GM23338 (cell line): ENCODE measurements around the gene EPAS1.

Source experiments
- STAT1 ChIP-seq: IDR thresholded peaks from one replicate; pipeline ENCODE4 v1.6.1; 2016; ENCODE audit warnings: antibody characterized with exemption; ENCODE audit not compliant: unreplicated experiment
- TF ChIP-seq, protein P1 (sequence below): IDR thresholded peaks from one replicate; pipeline ENCODE4 v1.6.1; 2018; ENCODE audit warnings: antibody characterized with exemption; ENCODE audit not compliant: unreplicated experiment
- TF ChIP-seq, protein P2 (sequence below), 2 experiments: fragments of 200-600 bp in 1 of 2; sonication (generic) in 1 of 2; conservative IDR thresholded peaks; 2 replicates each; pipeline versions ENCODE4 v1.5.1 to v1.6.1; 2016 to 2017; ENCODE audit warnings: antibody characterized with exemption in 2 of 2, low read depth in 2 of 2, mild to moderate bottlenecking in 2 of 2, moderate library complexity in 1 of 2

- TF ChIP-seq, protein P1, sequence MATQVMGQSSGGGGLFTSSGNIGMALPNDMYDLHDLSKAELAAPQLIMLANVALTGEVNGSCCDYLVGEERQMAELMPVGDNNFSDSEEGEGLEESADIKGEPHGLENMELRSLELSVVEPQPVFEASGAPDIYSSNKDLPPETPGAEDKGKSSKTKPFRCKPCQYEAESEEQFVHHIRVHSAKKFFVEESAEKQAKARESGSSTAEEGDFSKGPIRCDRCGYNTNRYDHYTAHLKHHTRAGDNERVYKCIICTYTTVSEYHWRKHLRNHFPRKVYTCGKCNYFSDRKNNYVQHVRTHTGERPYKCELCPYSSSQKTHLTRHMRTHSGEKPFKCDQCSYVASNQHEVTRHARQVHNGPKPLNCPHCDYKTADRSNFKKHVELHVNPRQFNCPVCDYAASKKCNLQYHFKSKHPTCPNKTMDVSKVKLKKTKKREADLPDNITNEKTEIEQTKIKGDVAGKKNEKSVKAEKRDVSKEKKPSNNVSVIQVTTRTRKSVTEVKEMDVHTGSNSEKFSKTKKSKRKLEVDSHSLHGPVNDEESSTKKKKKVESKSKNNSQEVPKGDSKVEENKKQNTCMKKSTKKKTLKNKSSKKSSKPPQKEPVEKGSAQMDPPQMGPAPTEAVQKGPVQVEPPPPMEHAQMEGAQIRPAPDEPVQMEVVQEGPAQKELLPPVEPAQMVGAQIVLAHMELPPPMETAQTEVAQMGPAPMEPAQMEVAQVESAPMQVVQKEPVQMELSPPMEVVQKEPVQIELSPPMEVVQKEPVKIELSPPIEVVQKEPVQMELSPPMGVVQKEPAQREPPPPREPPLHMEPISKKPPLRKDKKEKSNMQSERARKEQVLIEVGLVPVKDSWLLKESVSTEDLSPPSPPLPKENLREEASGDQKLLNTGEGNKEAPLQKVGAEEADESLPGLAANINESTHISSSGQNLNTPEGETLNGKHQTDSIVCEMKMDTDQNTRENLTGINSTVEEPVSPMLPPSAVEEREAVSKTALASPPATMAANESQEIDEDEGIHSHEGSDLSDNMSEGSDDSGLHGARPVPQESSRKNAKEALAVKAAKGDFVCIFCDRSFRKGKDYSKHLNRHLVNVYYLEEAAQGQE, result no peak
- no peak for TF ChIP-seq STAT1
- TF ChIP-seq, protein P2, sequence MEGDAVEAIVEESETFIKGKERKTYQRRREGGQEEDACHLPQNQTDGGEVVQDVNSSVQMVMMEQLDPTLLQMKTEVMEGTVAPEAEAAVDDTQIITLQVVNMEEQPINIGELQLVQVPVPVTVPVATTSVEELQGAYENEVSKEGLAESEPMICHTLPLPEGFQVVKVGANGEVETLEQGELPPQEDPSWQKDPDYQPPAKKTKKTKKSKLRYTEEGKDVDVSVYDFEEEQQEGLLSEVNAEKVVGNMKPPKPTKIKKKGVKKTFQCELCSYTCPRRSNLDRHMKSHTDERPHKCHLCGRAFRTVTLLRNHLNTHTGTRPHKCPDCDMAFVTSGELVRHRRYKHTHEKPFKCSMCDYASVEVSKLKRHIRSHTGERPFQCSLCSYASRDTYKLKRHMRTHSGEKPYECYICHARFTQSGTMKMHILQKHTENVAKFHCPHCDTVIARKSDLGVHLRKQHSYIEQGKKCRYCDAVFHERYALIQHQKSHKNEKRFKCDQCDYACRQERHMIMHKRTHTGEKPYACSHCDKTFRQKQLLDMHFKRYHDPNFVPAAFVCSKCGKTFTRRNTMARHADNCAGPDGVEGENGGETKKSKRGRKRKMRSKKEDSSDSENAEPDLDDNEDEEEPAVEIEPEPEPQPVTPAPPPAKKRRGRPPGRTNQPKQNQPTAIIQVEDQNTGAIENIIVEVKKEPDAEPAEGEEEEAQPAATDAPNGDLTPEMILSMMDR (conservative IDR thresholded peaks at IDR 0.05; ENCODE audit: low read depth in 2 of 2), result no peak
Observed at GRCh38 chr2:46335391-46336282, 38.4 kb downstream of the EPAS1 start.
